ENCODE measurements around the gene SOX15.

GRCh38 chr17:7613769-7614424 lies 24.0 kb upstream of the SOX15 start:
- TF ChIP-seq TSHZ2 (CRISPR knock-in tag; IDR thresholded peaks at IDR 0.05) = no peak
- no peak for TF ChIP-seq ISL1 (CRISPR knock-in tag; IDR thresholded peaks at IDR 0.05)
- TF ChIP-seq ARNTL (CRISPR knock-in tag; IDR thresholded peaks at IDR 0.05; ENCODE audit: borderline replicate concordance, low read depth) = no peak
- no peak for TF ChIP-seq ZNF70 (CRISPR knock-in tag; IDR thresholded peaks at IDR 0.05)
- no peak for TF ChIP-seq PATZ1 (CRISPR knock-in tag; IDR thresholded peaks at IDR 0.05; ENCODE audit: borderline replicate concordance)
- TF ChIP-seq OSR1 (CRISPR knock-in tag; IDR thresholded peaks at IDR 0.05) = no peak
- no peak for TF ChIP-seq SNAI2 (CRISPR knock-in tag; IDR thresholded peaks at IDR 0.05)
- TF ChIP-seq CSRNP3 (CRISPR knock-in tag; IDR thresholded peaks at IDR 0.05) = no peak
- TF ChIP-seq CREB5 (CRISPR knock-in tag; IDR thresholded peaks at IDR 0.05; ENCODE audit: low read depth) = no peak
- no peak for TF ChIP-seq RARB (CRISPR knock-in tag; IDR thresholded peaks at IDR 0.05)
- no peak for TF ChIP-seq ZC3H10 (CRISPR knock-in tag; IDR thresholded peaks at IDR 0.05)
- TF ChIP-seq ZFP3 (CRISPR knock-in tag; IDR thresholded peaks at IDR 0.05) = no peak
- no peak for TF ChIP-seq ZNF8 (CRISPR knock-in tag; IDR thresholded peaks at IDR 0.05)
- TF ChIP-seq POU6F1 (CRISPR knock-in tag; IDR thresholded peaks at IDR 0.05; ENCODE audit: borderline replicate concordance, low read depth) = no peak
